ENCODE results near the gene TTLL1.

GRCh38 chr22:42992886-42993479 lies 96.2 kb downstream of the TTLL1 start:
- TF ChIP-seq SP1 (IDR thresholded peaks at IDR 0.05) = no peak
- TF ChIP-seq CTCF (IDR thresholded peaks at IDR 0.05; ENCODE audit: low read depth, low read length, missing input control) = no peak
- TF ChIP-seq GABPA (IDR thresholded peaks at IDR 0.05 in 1 of 2, conservative IDR thresholded peaks at IDR 0.05 in 1 of 2) = no peak
- no peak for TF ChIP-seq YY1 (IDR thresholded peaks at IDR 0.05)
- no peak for TF ChIP-seq REST (IDR thresholded peaks at IDR 0.05)
- TF ChIP-seq ATF3 (IDR thresholded peaks at IDR 0.05) = no peak
- TF ChIP-seq EGR1 (IDR thresholded peaks at IDR 0.05; ENCODE audit: low read depth in 2 of 2) = no peak
- no peak for TF ChIP-seq JUND (IDR thresholded peaks at IDR 0.05)
- TF ChIP-seq MAX (IDR thresholded peaks at IDR 0.05) = no peak
- TF ChIP-seq RAD21 (IDR thresholded peaks at IDR 0.05) = no peak
- TF ChIP-seq ZBTB33 (IDR thresholded peaks at IDR 0.05) = no peak
- no peak for TF ChIP-seq FOXA1 (IDR thresholded peaks at IDR 0.05)
- no peak for TF ChIP-seq TAF1 (conservative IDR thresholded peaks at IDR 0.05)

Data from liver (tissue), 3 donors.